H1 (cell line): ENCODE results near the gene CERS1. TPM values are rescaled to one million over a fixed set of nuclear protein-coding genes. Genes with fewer than 3 reads are reported as not detected.

Source experiments
- CHD7 ChIP-seq: fragments of 300-600 bp; sonication (generic); IDR thresholded peaks from 2 replicates; pipeline ENCODE4 v1.7.1; 2012; ENCODE audit warnings: low read length, moderate library complexity, mild to moderate bottlenecking, inconsistent platforms; ENCODE audit not compliant: insufficient replicate concordance
- HDAC6 ChIP-seq: IDR thresholded peaks from one replicate; pipeline ENCODE4 v1.7.1; 2012; ENCODE audit warnings: low read depth, mild to moderate bottlenecking, inconsistent platforms, low read length, moderate library complexity
- MAFK ChIP-seq: IDR thresholded peaks from 2 replicates; pipeline ENCODE4 v1.6.1; 2012; ENCODE audit warnings: low read depth, mild to moderate bottlenecking, improper control_type of control experiment, low read length
- TBP ChIP-seq: IDR thresholded peaks from 2 replicates; pipeline ENCODE4 v1.6.1; 2011; ENCODE audit warnings: low read depth, low read length, improper control_type of control experiment
- YY1 ChIP-seq: IDR thresholded peaks from 2 replicates; pipeline ENCODE4 v1.6.1; 2011; ENCODE audit warnings: low read depth, mild to moderate bottlenecking, low read length
- polyA plus RNA-seq, 7 experiments: library from polyadenylated mRNA; depleted of rRNA in 3 of 7; stranded (reverse) in 5 of 7; unstranded in 2 of 7; fragments of >200 nt in 5 of 7; fragments of 200-250 nt in 2 of 7; gene quantifications; 1 replicate in 5 of 7; 2 replicates in 1 of 7; 4 replicates in 1 of 7; pipeline versions ENCODE4 v1.2.1 to v1.2.3, GENCODE V29; 2011 to 2013; ENCODE audit warnings: missing spikeins in 2 of 7, mixed read lengths in 2 of 7
- total RNA-seq: library from RNA; stranded (reverse); fragmentation: NEBNext Ultra II Directional; extraction: Animal tissue kit (Norgen Biotek cat#: 25700); gene quantifications from 2 replicates; pipeline ENCODE4 v1.2.1, GENCODE V29; 2021

The CERS1 gene
- total and polyA plus RNA-seq, 2 of the 8 experiments (the other 6 are each of a cell fraction or from before 2014, with no cell fraction given), result 18.6 to 51.0 TPM

- no peak for TF ChIP-seq CHD7
- TF ChIP-seq MAFK, result no peak
- TF ChIP-seq HDAC6, result no peak
- TF ChIP-seq TBP, result no peak
- TF ChIP-seq YY1, result no peak
These were observed 17.0 kb upstream of the CERS1 start (continued) for GRCh38 chr19:18912933-18913332.
